ENCODE measurements around the gene UST.

The UST gene

GRCh38 chr6:149090937-149091336 is 344.1 kb downstream of the UST start:
- WGBS = 95% methylated on average over 3 of the region's 4 CpGs
- Histone ChIP-seq H2AFZ (ENCODE audit: low read depth, low read length) (no peak overlapping the region), H2AK5ac (ENCODE audit: low read length, severe bottlenecking) (peak overlapping the region; percentile 10), H3K36me3 (ENCODE audit: control insufficient read depth in 1 of 2, insufficient read depth in 2 of 2, low read depth in 1 of 2, low read length in 2 of 2) (no peaks in the 10 kb centered on the region), H3K79me1 (replicated peaks; ENCODE audit: low read length, poor library complexity, severe bottlenecking) (no peaks in the 10 kb centered on the region), H3K4me1 (ENCODE audit: control insufficient read depth, insufficient read depth, low read depth, low read length) (peaks cover 10% of the 10 kb centered on the region), H4K91ac (ENCODE audit: low read length) (no peak overlapping the region), H3K27ac (ENCODE audit: low read length, poor library complexity, severe bottlenecking) (no peak overlapping the region), H3K4me2 (ENCODE audit: low read length, poor library complexity, severe bottlenecking) (no peak overlapping the region), H2BK120ac (ENCODE audit: low read depth, low read length) (no peak overlapping the region), H3K9me3 (ENCODE audit: control insufficient read depth, low read length) (no peaks in the 10 kb centered on the region), H3K4ac (ENCODE audit: low read depth in 1 of 2, low read length in 2 of 2) (no peak overlapping the region), H3K23ac (ENCODE audit: low read length in 2 of 2) (no peak overlapping the region), H4K8ac (ENCODE audit: low read length) (no peak overlapping the region), H2BK5ac (ENCODE audit: low read depth, low read length, poor library complexity, severe bottlenecking) (no peak overlapping the region), H2BK15ac (ENCODE audit: low read depth, poor library complexity, severe bottlenecking) (no peak overlapping the region), H3K27me3 (ENCODE audit: control insufficient read depth in 1 of 2, insufficient read depth in 1 of 2, low read length in 2 of 2) (peaks cover 0 to 4% of the 10 kb centered on the region in 2 experiments), H3K14ac (ENCODE audit: low read length in 2 of 2) (no peak overlapping the region), H3K4me3 (ENCODE audit: insufficient read depth in 1 of 2, low read depth in 1 of 2, low read length in 2 of 2) (no peak overlapping the region), H2BK12ac (ENCODE audit: low read length in 2 of 2) (no peak overlapping the region), H3K9ac (ENCODE audit: low read length) (no peak overlapping the region), H3K18ac (ENCODE audit: low read depth in 1 of 2, low read length in 2 of 2) (no peak overlapping the region)
- no peak for DNase-seq

- peaks cover 4% of the 10 kb centered on the region for H3K9me3 ChIP-seq (ENCODE audit: control insufficient read depth, low read length)
- H2AK5ac ChIP-seq (ENCODE audit: low read length, severe bottlenecking) = peak overlapping the region; percentile 40
- peak; percentile 23 for DNase-seq
- peak overlapping the region in 1 of 2 experiments; percentile 37 for H2BK12ac ChIP-seq (ENCODE audit: low read length in 2 of 2)
- H2BK120ac ChIP-seq (ENCODE audit: low read depth, low read length) = no peak overlapping the region
- H2BK5ac ChIP-seq (ENCODE audit: low read depth, low read length, poor library complexity, severe bottlenecking) = peak overlapping the region; percentile 83
- no peak overlapping the region for H3K4ac ChIP-seq (ENCODE audit: low read depth in 1 of 2, low read length in 2 of 2)
- H2AFZ ChIP-seq (ENCODE audit: low read depth, low read length) = no peak overlapping the region
- H3K27me3 ChIP-seq (ENCODE audit: control insufficient read depth in 1 of 2, insufficient read depth in 1 of 2, low read length in 2 of 2) = peaks cover 0 to 4% of the 10 kb centered on the region in 2 experiments
- no peak overlapping the region for H2BK15ac ChIP-seq (ENCODE audit: low read depth, poor library complexity, severe bottlenecking)
- H3K18ac ChIP-seq (ENCODE audit: low read depth in 1 of 2, low read length in 2 of 2) = peak overlapping the region in 1 of 2 experiments; percentile 34
- H3K27ac ChIP-seq (ENCODE audit: low read length, poor library complexity, severe bottlenecking) = peak overlapping the region; percentile 46
- H3K14ac ChIP-seq (ENCODE audit: low read length in 2 of 2) = no peak overlapping the region
- 43% methylated on average over 3 of the region's 3 CpGs for WGBS
- H3K23ac ChIP-seq (ENCODE audit: low read length in 2 of 2) = peak overlapping the region in 1 of 2 experiments; percentile 14
- no peak overlapping the region for H3K4me3 ChIP-seq (ENCODE audit: insufficient read depth in 1 of 2, low read depth in 1 of 2, low read length in 2 of 2)
- no peak overlapping the region for H3K9ac ChIP-seq (ENCODE audit: low read length)
- no peaks in the 10 kb centered on the region for H3K36me3 ChIP-seq (ENCODE audit: control insufficient read depth in 1 of 2, insufficient read depth in 2 of 2, low read depth in 1 of 2, low read length in 2 of 2)
- peak overlapping the region; percentile 0 for H3K4me2 ChIP-seq (ENCODE audit: low read length, poor library complexity, severe bottlenecking)
- peaks cover 10% of the 10 kb centered on the region for H3K4me1 ChIP-seq (ENCODE audit: control insufficient read depth, insufficient read depth, low read depth, low read length)
- no peak overlapping the region for H4K91ac ChIP-seq (ENCODE audit: low read length)
- no peak overlapping the region for H4K8ac ChIP-seq (ENCODE audit: low read length)
- H3K79me1 ChIP-seq (replicated peaks; ENCODE audit: low read length, poor library complexity, severe bottlenecking) = no peaks in the 10 kb centered on the region
These were observed 346.8 kb downstream of the UST start for GRCh38 chr6:149093643-149094042.

DNA sequence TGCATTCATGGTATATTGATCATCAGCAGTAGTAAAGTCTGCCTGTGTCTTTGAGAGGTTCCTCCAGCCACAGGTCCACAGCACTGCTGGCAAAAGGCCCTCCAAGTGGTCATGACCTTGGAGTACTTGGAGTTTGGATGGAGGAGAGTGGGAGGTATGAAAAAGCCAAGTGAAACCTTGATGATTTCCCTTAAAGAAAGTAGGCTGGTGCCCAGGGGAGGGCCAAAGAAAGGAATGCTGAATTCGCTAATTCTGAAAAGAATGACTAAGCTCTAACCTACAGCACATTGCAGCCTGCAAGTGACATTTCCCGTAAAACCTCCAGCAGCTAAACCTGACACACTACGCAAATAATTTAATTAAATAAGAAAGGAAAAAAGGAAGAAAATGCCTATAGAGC is 347.3 kb downstream of the UST start:
- H2BK5ac ChIP-seq (ENCODE audit: low read depth, low read length, poor library complexity, severe bottlenecking) = no peak overlapping the region
- no peak overlapping the region for H2BK120ac ChIP-seq (ENCODE audit: low read depth, low read length)
- peak overlapping the region; percentile 0 for H3K4me2 ChIP-seq (ENCODE audit: low read length, poor library complexity, severe bottlenecking)
- no peak overlapping the region for H3K4ac ChIP-seq (ENCODE audit: low read depth in 1 of 2, low read length in 2 of 2)
- peaks cover 0 to 4% of the 10 kb centered on the region in 2 experiments for H3K27me3 ChIP-seq (ENCODE audit: control insufficient read depth in 1 of 2, insufficient read depth in 1 of 2, low read length in 2 of 2)
- no peaks in the 10 kb centered on the region for H3K36me3 ChIP-seq (ENCODE audit: control insufficient read depth in 1 of 2, insufficient read depth in 2 of 2, low read depth in 1 of 2, low read length in 2 of 2)
- peak overlapping the region in 1 of 2 experiments; percentile 34 for H3K18ac ChIP-seq (ENCODE audit: low read depth in 1 of 2, low read length in 2 of 2)
- no peak overlapping the region for H2BK15ac ChIP-seq (ENCODE audit: low read depth, poor library complexity, severe bottlenecking)
- DNase-seq = peak; percentile 24
- H3K14ac ChIP-seq (ENCODE audit: low read length in 2 of 2) = no peak overlapping the region
- H4K8ac ChIP-seq (ENCODE audit: low read length) = no peak overlapping the region
- no peak overlapping the region for H3K23ac ChIP-seq (ENCODE audit: low read length in 2 of 2)
- H3K79me1 ChIP-seq (replicated peaks; ENCODE audit: low read length, poor library complexity, severe bottlenecking) = no peaks in the 10 kb centered on the region
- peaks cover 10% of the 10 kb centered on the region for H3K4me1 ChIP-seq (ENCODE audit: control insufficient read depth, insufficient read depth, low read depth, low read length)
- H3K9me3 ChIP-seq (ENCODE audit: control insufficient read depth, low read length) = peaks cover 10% of the 10 kb centered on the region
- H4K91ac ChIP-seq (ENCODE audit: low read length) = no peak overlapping the region
- H3K27ac ChIP-seq (ENCODE audit: low read length, poor library complexity, severe bottlenecking) = peak overlapping the region; percentile 46
- no CpG with 5 or more reads among the region's 3 CpGs for WGBS
- peak overlapping the region; percentile 40 for H2AK5ac ChIP-seq (ENCODE audit: low read length, severe bottlenecking)
- no peak overlapping the region for H3K4me3 ChIP-seq (ENCODE audit: insufficient read depth in 1 of 2, low read depth in 1 of 2, low read length in 2 of 2)
- no peak overlapping the region for H2BK12ac ChIP-seq (ENCODE audit: low read length in 2 of 2)
- no peak overlapping the region for H3K9ac ChIP-seq (ENCODE audit: low read length)
- H2AFZ ChIP-seq (ENCODE audit: low read depth, low read length) = no peak overlapping the region

GRCh38 chr6:149094934-149095351 is 348.1 kb downstream of the UST start:
- Histone ChIP-seq H4K91ac (ENCODE audit: low read length) (no peak overlapping the region), H3K23ac (ENCODE audit: low read length in 2 of 2) (no peak overlapping the region), H3K4me1 (ENCODE audit: control insufficient read depth, insufficient read depth, low read depth, low read length) (peaks cover 8% of the 10 kb centered on the region), H3K18ac (ENCODE audit: low read depth in 1 of 2, low read length in 2 of 2) (no peak overlapping the region), H2AFZ (ENCODE audit: low read depth, low read length) (no peak overlapping the region), H4K8ac (ENCODE audit: low read length) (no peak overlapping the region), H2BK12ac (ENCODE audit: low read length in 2 of 2) (no peak overlapping the region), H3K4ac (ENCODE audit: low read depth in 1 of 2, low read length in 2 of 2) (no peak overlapping the region), H3K4me2 (ENCODE audit: low read length, poor library complexity, severe bottlenecking) (no peak overlapping the region), H3K27ac (ENCODE audit: low read length, poor library complexity, severe bottlenecking) (peak overlapping the region; percentile 75), H3K14ac (ENCODE audit: low read length in 2 of 2) (no peak overlapping the region), H2BK5ac (ENCODE audit: low read depth, low read length, poor library complexity, severe bottlenecking) (no peak overlapping the region), H3K9ac (ENCODE audit: low read length) (no peak overlapping the region), H2BK15ac (ENCODE audit: low read depth, poor library complexity, severe bottlenecking) (no peak overlapping the region), H3K27me3 (ENCODE audit: control insufficient read depth in 1 of 2, insufficient read depth in 1 of 2, low read length in 2 of 2) (peaks cover 0 to 4% of the 10 kb centered on the region in 2 experiments), H3K9me3 (ENCODE audit: control insufficient read depth, low read length) (peaks cover 13% of the 10 kb centered on the region), H2AK5ac (ENCODE audit: low read length, severe bottlenecking) (no peak overlapping the region), H2BK120ac (ENCODE audit: low read depth, low read length) (no peak overlapping the region), H3K36me3 (ENCODE audit: control insufficient read depth in 1 of 2, insufficient read depth in 2 of 2, low read depth in 1 of 2, low read length in 2 of 2) (no peaks in the 10 kb centered on the region), H3K79me1 (replicated peaks; ENCODE audit: low read length, poor library complexity, severe bottlenecking) (no peaks in the 10 kb centered on the region), H3K4me3 (ENCODE audit: insufficient read depth in 1 of 2, low read depth in 1 of 2, low read length in 2 of 2) (no peak overlapping the region)
- 100% methylated on average over 1 of the region's 2 CpGs for WGBS
- DNase-seq = no peak

Data from mesenchymal stem cell (in vitro differentiated cells and primary cell).